ENCODE measurements around the gene OR2L2. TPM values are rescaled to one million over a fixed set of nuclear protein-coding genes. Genes with fewer than 3 reads are reported as not detected.
"Not testable (repeated sequence)": the region's sequence is repeated elsewhere in the genome, so short reads cannot be mapped to it uniquely, and the experiment has no call there.

Gene OR2L2
- under 1 TPM; 0.09 to 0.10 TPM for total RNA-seq
- long read RNA-seq, donor 1: 0 reads
- long read RNA-seq, donor 2: 0 reads

GRCh38 chr1:248029770-248030169, at the start of gene OR2L2:
TSS of gene OR2L2 (plus strand) at chr1:248030070. CDS start at chr1:248038268, 8,198 bp downstream.
- DNase-seq (ENCODE audit: low spot score): no peak
- intact Hi-C loops (cut with DNase I): no loop called here

GRCh38 chr1:247992986-247993385, 36.9 kb upstream of the OR2L2 start:
- intact Hi-C loops (cut with DNase I): no loop called here

GRCh38 chr1:247998811-247999210, 31.1 kb upstream of the OR2L2 start:
- intact Hi-C loops (cut with DNase I): no loop called here
- DNase-seq (ENCODE audit: low spot score): no peak

More at GRCh38 chr1:247992986-247993385, 36.9 kb upstream of the OR2L2 start:
- no peak for DNase-seq (ENCODE audit: low spot score)

- intact Hi-C loops (cut with DNase I): no loop called here
- DNase-seq (ENCODE audit: low spot score): no peak
Measured at GRCh38 chr1:248000169-248000568, 29.7 kb upstream of the OR2L2 start.

- DNase-seq (ENCODE audit: low spot score): no peak
- intact Hi-C loops (cut with DNase I): no loop called here
Measured at GRCh38 chr1:248007778-248008177, 22.1 kb upstream of the OR2L2 start.

GRCh38 chr1:248009681-248010080, 20.2 kb upstream of the OR2L2 start:
- no peak for DNase-seq (ENCODE audit: low spot score)
- intact Hi-C loops (cut with DNase I): no loop called here

- DNase-seq (ENCODE audit: low spot score): no peak
- intact Hi-C loops (cut with DNase I): no loop called here
Measured at GRCh38 chr1:248013229-248013710, 16.6 kb upstream of the OR2L2 start, which contains the start of gene OR2L5. TSS of gene OR2L5 (plus strand) at chr1:248013660. CDS start at chr1:248021948, 8,288 bp downstream.

GRCh38 chr1:248015803-248016202, 14.1 kb upstream of the OR2L2 start:
- intact Hi-C loops (cut with DNase I): no loop called here
- no peak for DNase-seq (ENCODE audit: low spot score)

- no peak for DNase-seq (ENCODE audit: low spot score)
- intact Hi-C loops (cut with DNase I): no loop called here
Measured at GRCh38 chr1:248045209-248045608, 15.3 kb downstream of the OR2L2 start.

GRCh38 chr1:248046536-248046935, 16.7 kb downstream of the OR2L2 start, which contains the start of gene OR2L3:
TSS of gene OR2L3 (plus strand) at chr1:248046836. CDS start at chr1:248060682, 13,846 bp downstream.
- intact Hi-C loops (cut with DNase I): no loop called here
- DNase-seq (ENCODE audit: low spot score): no peak

- no peak for DNase-seq (ENCODE audit: low spot score)
- intact Hi-C loops (cut with DNase I): no loop called here
Measured at GRCh38 chr1:248047008-248047407, 17.1 kb downstream of the OR2L2 start.

- DNase-seq (ENCODE audit: low spot score): no peak
- intact Hi-C loops (cut with DNase I): no loop called here
Measured at GRCh38 chr1:248054671-248055070, 24.8 kb downstream of the OR2L2 start.

- DNase-seq (ENCODE audit: low spot score): no peak
- intact Hi-C loops (cut with DNase I): no loop called here
Measured at GRCh38 chr1:248055261-248055660, 25.4 kb downstream of the OR2L2 start.

GRCh38 chr1:248065071-248065470, 35.2 kb downstream of the OR2L2 start:
- intact Hi-C loops (cut with DNase I): no loop called here
- no peak for DNase-seq (ENCODE audit: low spot score)

GRCh38 chr1:248065604-248066003, 35.7 kb downstream of the OR2L2 start:
- intact Hi-C loops (cut with DNase I): no loop called here
- no peak for DNase-seq (ENCODE audit: low spot score)

GRCh38 chr1:248083864-248084263, 54.0 kb downstream of the OR2L2 start:
- intact Hi-C loops (cut with DNase I); DNase-seq (ENCODE audit: low spot score): not testable (repeated sequence)

Other genes with a start within 250 kb of the OR2L2 start
- gene OR14A16, start 206.0 kb upstream of the OR2L2 start, total RNA-seq: not detected
- not detected for gene OR11L1, start 188.2 kb upstream of the OR2L2 start, total RNA-seq
- gene TRIM58, start 172.9 kb upstream of the OR2L2 start, total RNA-seq: 1 to 10 TPM; 1.4 to 4.1 TPM
- 1 to 10 TPM in 1 of 2 donors, under 1 TPM in 1; 0.33 to 1.9 TPM for gene OR2W3, start 134.5 kb upstream of the OR2L2 start, total RNA-seq
- gene OR2T8, start 109.8 kb upstream of the OR2L2 start, total RNA-seq: not detected
- gene OR2AJ1, start 105.2 kb upstream of the OR2L2 start, total RNA-seq: not detected
- gene OR2L8, start 81.2 kb upstream of the OR2L2 start, total RNA-seq: not detected
- gene OR2AK2, start 64.8 kb upstream of the OR2L2 start, total RNA-seq: not detected
- gene OR2L5, start 16.4 kb upstream of the OR2L2 start, total RNA-seq: not detected
- not detected for gene OR2L3, start 16.8 kb downstream of the OR2L2 start, total RNA-seq
- gene OR2L13, start 65.1 kb downstream of the OR2L2 start, total RNA-seq: not detected
- gene OR2M5, start 115.1 kb downstream of the OR2L2 start, total RNA-seq: not detected
- not detected for gene OR2M2, start 144.8 kb downstream of the OR2L2 start, total RNA-seq
- not detected for gene OR2M3, start 167.2 kb downstream of the OR2L2 start, total RNA-seq
- not detected for gene OR2M4, start 201.3 kb downstream of the OR2L2 start, total RNA-seq
- not detected for gene OR2T33, start 247.9 kb downstream of the OR2L2 start, total RNA-seq

Data from posterior vena cava (tissue), 2 donors.